SH-SY5Y (cell line): ENCODE data around the gene SFXN5.

Experiments
- GATA2 ChIP-seq: IDR thresholded peaks from 2 replicates; pipeline ENCODE4 v1.6.1; 2011; ENCODE audit warnings: mild to moderate bottlenecking, low read depth, low read length
- GATA3 ChIP-seq: IDR thresholded peaks from 2 replicates; pipeline ENCODE4 v1.6.1; 2011; ENCODE audit warnings: low read depth, mild to moderate bottlenecking, low read length, moderate library complexity

DNA sequence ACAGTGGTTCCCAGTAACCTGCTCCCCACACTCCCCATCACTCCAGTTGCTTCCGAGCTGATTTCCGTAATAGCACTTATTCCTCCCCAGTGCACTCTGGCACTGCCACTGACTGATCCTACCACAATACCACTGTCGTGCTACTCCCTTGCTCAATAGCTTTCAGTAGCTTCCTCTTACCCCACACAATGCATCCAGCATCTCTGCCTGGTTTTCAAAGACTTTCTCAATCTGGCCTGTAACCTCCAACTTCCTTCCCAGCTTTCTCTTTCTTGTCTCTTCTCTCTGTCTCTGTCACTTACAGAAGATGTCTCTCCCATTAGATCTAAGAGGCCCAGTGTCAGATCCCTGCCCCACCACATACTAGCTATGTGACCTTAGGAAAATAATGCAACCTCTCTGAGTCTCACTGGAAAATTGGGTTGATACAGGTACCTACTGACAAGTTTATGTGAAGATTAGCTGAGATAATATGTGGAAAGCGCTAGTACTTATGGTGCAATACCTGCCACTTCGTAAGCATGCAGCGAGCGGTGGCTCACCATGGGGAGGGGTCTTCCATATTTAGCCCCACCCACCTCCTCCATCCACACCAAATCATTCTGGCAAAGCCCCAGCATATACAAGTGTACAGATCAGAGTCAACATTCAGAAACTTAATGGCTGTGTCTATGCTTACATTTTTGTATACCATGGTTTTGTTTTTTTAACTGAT, 36.7 kb downstream of the SFXN5 start:
- TF ChIP-seq GATA2 (no peak), GATA3 (no peak)
